OCI-LY1 (cell line): Measurements from ENCODE around the gene ZFHX3.

Experiments used
- H2AFZ ChIP-seq: fragments of 200-600 bp; sonication (generic), shearing (Covaris generic); 2 replicates; pipeline ENCODE4 v1.6.0; 2014; ENCODE audit warnings: antibody characterized with exemption, mild to moderate bottlenecking, low read length
- H3F3A ChIP-seq: fragments of 200-600 bp; sonication (generic), shearing (Covaris generic); 2 replicates; pipeline ENCODE4 v1.6.0; 2014; ENCODE audit warnings: mild to moderate bottlenecking, antibody characterized with exemption, low read length, moderate library complexity; ENCODE audit not compliant: insufficient read depth
- H3K27ac ChIP-seq: fragments of 200-600 bp; sonication (generic); 2 replicates; pipeline ENCODE4 v1.5.1; 2014; ENCODE audit warnings: low read length, mixed run types, mild to moderate bottlenecking, low read depth; ENCODE audit not compliant: poor library complexity, severe bottlenecking
- H3K27me3 ChIP-seq: fragments of 200-600 bp; sonication (generic); 2 replicates; pipeline ENCODE4 v1.6.0; 2014; ENCODE audit warnings: antibody characterized with exemption, mild to moderate bottlenecking, low read length, moderate library complexity; ENCODE audit not compliant: insufficient read depth
- H3K36me3 ChIP-seq: fragments of 200-600 bp; sonication (generic); 2 replicates; pipeline ENCODE4 v1.6.1; 2014; ENCODE audit warnings: mild to moderate bottlenecking, antibody characterized with exemption, low read length, moderate library complexity, mixed read lengths; ENCODE audit not compliant: insufficient read depth
- H3K4me1 ChIP-seq: fragments of 200-600 bp; sonication (generic); 2 replicates; pipeline ENCODE4 v1.5.1; 2014; ENCODE audit warnings: mild to moderate bottlenecking, low read length, moderate library complexity; ENCODE audit not compliant: insufficient read depth, severe bottlenecking
- H3K4me2 ChIP-seq: fragments of 200-600 bp; sonication (generic), shearing (Covaris generic); 2 replicates; pipeline ENCODE4 v1.6.1; 2014; ENCODE audit warnings: low read length
- H3K4me3 ChIP-seq: fragments of 200-600 bp; sonication (generic); 2 replicates; pipeline ENCODE4 v1.5.1; 2014; ENCODE audit warnings: low read length, low read depth, mild to moderate bottlenecking, mixed read lengths; ENCODE audit not compliant: poor library complexity, severe bottlenecking
- H3K79me2 ChIP-seq: fragments of 200-600 bp; shearing (Covaris generic); 2 replicates; pipeline ENCODE4 v1.6.1; 2016; ENCODE audit warnings: mixed run types, low read length, mixed read lengths; ENCODE audit not compliant: insufficient read depth
- H3K9ac ChIP-seq: fragments of 200-600 bp; sonication (generic), shearing (Covaris generic); 2 replicates; pipeline ENCODE4 v1.6.1; 2014; ENCODE audit warnings: mild to moderate bottlenecking, low read length, mixed read lengths
- H3K9me2 ChIP-seq: fragments of 200-600 bp; sonication (generic), shearing (Covaris generic); 2 replicates; pipeline ENCODE4 v1.6.1; 2014; ENCODE audit warnings: low read depth, mild to moderate bottlenecking, low read length, mixed read lengths
- H3K9me3 ChIP-seq: fragments of 200-600 bp; shearing (Covaris generic); 2 replicates; pipeline ENCODE4 v1.6.1; 2014; ENCODE audit warnings: low read length, mixed read lengths
- H4K20me1 ChIP-seq: fragments of 200-600 bp; sonication (generic), shearing (Covaris generic); 2 replicates; pipeline ENCODE4 v1.6.0; 2016; ENCODE audit warnings: mild to moderate bottlenecking, low read length; ENCODE audit not compliant: insufficient read depth
- CTCF ChIP-seq: fragments of 200-600 bp; sonication (generic), shearing (Covaris generic); IDR thresholded peaks from 2 replicates; pipeline ENCODE4 v1.5.1; 2017; ENCODE audit warnings: mild to moderate bottlenecking, antibody characterized with exemption, low read length, moderate library complexity, mixed read lengths
- EZH2 ChIP-seq: fragments of 200-600 bp; sonication (generic), shearing (Covaris generic); IDR thresholded peaks from 2 replicates; pipeline ENCODE4 v1.8.0; 2017; ENCODE audit warnings: borderline replicate concordance, mixed run types, mild to moderate bottlenecking, antibody characterized with exemption, low read length, moderate library complexity, mixed read lengths

ZFHX3 gene

DNA sequence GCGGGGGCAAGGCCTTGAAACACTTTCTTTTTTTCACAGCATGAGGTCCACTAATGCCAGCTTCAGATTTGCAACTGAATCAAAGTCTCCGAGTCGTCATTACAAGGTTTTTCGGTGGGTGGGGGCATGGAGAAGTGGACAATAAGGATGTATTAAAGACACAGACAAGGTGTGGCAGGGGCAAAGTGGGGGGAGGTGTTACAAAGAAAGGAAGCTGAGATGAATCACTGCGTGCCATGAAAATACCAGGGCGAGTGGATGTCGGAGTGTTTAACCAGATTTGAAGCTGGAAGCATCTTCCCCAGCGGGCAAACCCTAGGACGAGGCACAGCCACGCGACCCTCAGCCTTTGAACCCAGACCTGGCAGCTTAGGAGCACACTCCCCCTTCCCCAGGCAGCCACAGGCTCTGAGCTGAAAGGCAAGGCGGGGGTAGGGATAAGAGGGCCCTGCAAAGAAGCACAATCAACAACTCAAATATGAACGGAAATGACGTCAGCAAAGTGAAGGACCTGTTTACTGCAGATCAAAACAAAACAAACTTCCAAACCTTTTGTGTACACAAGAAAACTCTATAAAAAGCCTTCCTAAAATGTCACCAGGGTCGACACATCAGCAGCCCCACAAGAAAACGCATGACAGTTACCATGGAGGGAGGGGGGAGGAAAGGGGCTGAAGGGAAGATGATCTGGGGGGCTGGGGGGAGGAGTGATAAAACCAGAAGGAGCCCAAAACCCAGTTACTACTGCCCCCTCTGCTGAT is 5.6 kb upstream of the ZFHX3 start:
- Histone ChIP-seq H2AFZ (no peak overlapping the region), H3K36me3 (no peaks in the 10 kb centered on the region), H3K4me2 (no peak overlapping the region), H3K4me1 (no peaks in the 10 kb centered on the region), H3K9ac (no peak overlapping the region), H3F3A (no peaks in the 10 kb centered on the region), H4K20me1 (no peaks in the 10 kb centered on the region), H3K27ac (no peak overlapping the region), H3K4me3 (no peak overlapping the region), H3K27me3 (0 out of 2 replicates have a peak, but pooled peaks cover 6% of the 10 kb centered on the region), H3K9me3 (no peaks in the 10 kb centered on the region), H3K9me2 (no peaks in the 10 kb centered on the region), H3K79me2 (no peaks in the 10 kb centered on the region)
- TF ChIP-seq EZH2 (no peak), CTCF (no peak)

GRCh38 chr16:73053038-73053363 is 5.1 kb upstream of the ZFHX3 start:
- Histone ChIP-seq H3K27ac (no peak overlapping the region), H4K20me1 (no peaks in the 10 kb centered on the region), H3K27me3 (0 out of 2 replicates have a peak, but pooled peaks cover 8% of the 10 kb centered on the region), H2AFZ (no peak overlapping the region), H3K4me1 (no peaks in the 10 kb centered on the region), H3K4me3 (no peak overlapping the region), H3K79me2 (no peaks in the 10 kb centered on the region), H3K9me3 (no peaks in the 10 kb centered on the region), H3K9me2 (no peaks in the 10 kb centered on the region), H3K9ac (no peak overlapping the region), H3K36me3 (no peaks in the 10 kb centered on the region), H3F3A (no peaks in the 10 kb centered on the region), H3K4me2 (no peak overlapping the region)
- TF ChIP-seq CTCF, result no peak
- TF ChIP-seq EZH2, result no peak

DNA sequence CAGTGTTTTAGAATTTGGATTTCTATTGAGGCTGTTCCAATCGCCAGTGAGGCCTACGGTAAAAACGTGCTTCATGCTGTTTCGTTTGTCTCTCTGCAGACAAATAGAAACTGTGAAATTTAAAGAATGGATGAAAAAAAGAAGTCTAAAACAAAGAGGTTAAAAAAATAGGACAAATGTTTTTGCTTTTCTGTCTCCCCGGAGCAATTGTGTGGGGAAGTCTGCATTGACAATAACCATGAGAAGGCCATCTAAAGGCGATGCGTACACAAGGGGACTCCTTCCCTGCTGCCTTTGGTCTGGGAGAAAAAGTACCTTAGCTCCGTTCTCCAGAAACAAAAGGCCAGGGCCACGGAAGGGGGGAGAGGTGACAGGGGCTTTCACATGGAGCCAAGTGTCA is 4.6 kb upstream of the ZFHX3 start:
- Histone ChIP-seq H3K4me1 (no peaks in the 10 kb centered on the region), H2AFZ (no peak overlapping the region), H3K4me2 (no peak overlapping the region), H3F3A (no peaks in the 10 kb centered on the region), H3K36me3 (no peaks in the 10 kb centered on the region), H3K4me3 (no peak overlapping the region), H3K9me3 (no peaks in the 10 kb centered on the region), H4K20me1 (no peaks in the 10 kb centered on the region), H3K9ac (no peak overlapping the region), H3K27me3 (peaks cover 8% of the 10 kb centered on the region; the same call in 1 of the 2 replicates), H3K9me2 (no peaks in the 10 kb centered on the region), H3K79me2 (no peaks in the 10 kb centered on the region), H3K27ac (no peak overlapping the region)
- TF ChIP-seq CTCF, result no peak
- TF ChIP-seq EZH2, result no peak
